Left hindlimb (tissue), 1 donor: Measurements from ENCODE around the gene SCAF1.

Experiments
- DNase-seq: peaks from one replicate; pipeline ENCODE4 v3.0.0-alpha.2; 2018

SCAF1 gene

DNA sequence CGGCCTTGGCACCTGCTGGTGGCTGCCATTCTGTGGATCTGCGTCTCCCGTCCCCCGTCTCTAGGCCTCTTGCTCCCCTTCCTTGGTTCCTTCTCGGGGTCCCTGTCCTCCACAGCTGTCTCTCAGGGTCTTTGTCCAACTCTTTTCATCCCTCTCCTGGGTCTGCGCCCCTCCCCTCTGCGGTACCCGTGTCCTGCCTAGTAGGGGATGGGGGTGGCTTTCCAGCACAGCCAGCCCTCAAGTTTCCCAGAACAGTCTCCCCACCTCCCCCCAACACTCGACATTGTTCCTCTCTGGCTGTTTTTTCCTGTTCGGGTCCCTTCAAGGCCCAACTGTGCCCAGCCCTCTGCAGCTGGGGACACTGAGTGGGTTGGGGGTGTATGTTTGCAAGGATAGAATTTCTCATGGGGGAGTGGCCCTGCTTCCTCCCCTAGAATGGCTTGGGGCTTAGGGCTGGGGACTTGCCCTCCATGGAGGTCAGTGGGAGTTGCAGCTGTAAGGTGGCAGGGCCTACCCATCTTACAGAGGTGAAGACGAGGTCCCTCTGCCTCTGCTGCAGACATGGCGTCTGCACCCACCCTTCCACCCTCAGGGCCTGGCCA, 46.6 kb downstream of the SCAF1 start:
- no peak for DNase-seq

DNA sequence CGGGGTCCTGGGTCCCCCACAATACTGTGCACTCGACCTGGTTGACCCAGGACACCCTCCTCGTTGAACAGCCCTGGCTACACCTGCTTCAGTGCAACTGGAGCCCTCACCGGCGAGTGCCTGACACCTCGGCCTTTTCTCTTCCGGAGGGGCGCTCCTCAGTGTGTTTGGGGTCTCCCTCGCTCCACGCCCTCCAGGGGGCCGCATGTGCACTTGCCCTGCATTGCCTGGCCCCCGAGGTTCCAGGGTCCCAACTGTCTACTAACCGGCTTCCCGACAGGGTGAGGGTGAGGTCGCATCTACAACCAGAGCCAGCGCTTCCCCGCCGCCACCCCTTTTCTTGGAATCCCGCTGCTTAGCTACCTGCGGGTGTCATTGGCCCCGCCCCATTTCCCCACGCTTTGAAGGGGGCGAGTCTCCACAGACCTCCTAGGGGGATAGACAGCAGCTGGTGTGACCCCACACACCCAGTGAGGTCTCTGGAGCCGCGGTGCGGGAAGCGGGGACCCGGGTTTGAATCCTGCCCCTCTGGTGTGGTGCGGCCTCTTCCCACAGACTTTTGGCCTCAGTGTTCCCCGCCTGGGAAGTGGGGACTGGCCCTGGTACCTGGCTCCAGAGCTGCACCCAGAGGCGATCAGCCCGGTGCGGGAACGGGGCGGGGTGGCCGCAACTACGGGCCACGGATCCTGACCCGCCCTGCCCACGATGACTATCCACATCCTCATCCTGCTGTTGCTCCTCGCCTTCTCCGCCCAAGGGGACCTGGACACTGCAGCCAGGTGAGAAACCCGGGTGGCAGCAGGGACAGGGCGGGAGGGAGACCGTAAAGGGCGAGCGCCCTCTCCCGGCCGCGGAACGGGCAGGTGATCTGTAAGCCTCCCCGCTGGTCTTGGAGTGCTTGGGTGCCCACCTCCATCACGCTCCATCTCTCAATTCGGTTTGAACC, 47.4 kb downstream of the SCAF1 start, which contains the start of gene ADM5:
Gene ADM5, plus strand, starts transcription at position 462 of the 946 bp plus-strand sequence. Its CDS starts 244 bp downstream, at position 706.
- no peak for DNase-seq

DNA sequence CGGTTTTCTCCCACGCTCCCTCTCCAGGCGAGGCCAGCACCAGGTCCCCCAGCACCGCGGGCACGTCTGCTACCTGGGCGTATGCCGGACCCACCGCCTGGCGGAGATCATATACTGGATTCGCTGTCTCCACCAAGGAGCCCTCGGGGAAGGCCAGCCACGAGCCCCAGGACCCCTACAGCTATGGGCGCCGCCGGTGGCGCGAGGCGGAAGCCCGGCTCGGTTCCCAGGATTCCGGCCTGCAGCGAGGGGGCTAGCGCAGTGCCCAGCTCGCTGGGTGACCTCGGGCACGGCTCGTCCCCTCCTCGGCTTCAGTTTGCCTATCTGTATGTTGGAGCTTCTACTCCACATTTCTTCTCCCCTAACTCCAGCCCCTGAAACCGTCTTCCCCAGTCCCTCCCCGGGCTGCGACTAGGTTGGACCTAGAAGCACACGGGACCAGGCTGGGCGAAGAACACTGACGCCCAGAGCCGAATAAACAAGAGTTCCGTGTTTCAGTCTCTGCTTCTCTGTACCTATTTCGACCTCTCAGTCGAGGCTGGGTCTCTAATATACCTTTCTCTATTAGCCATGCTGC, 48.2 kb downstream of the SCAF1 start:
- no peak for DNase-seq

DNA sequence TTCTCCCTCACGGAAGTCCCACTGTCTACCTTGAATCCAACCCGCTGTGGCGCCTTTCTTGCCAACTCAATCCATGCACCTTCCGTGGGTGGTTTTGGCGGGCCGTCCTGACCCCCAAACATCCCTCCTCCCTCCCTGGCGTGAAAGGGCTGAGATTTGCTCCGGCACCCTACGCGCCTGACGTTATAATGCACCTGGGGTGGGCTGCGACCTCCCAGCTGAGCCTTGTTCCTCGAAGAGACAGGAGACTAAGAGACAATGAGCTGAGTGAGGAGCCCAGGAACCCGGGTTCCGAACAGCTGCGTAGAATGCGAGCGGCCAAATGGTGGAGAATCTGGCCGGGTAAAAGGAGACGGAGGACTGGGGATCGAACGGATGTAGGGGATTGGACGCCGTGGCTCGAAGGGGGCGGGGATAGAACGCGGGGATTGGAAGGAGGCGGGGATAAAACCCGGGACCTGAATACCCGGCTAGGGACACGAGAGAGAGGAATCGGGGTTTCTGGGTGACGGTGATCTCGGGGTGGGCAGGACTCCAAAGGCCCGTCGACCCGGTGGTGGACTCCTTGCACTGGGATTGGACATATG, 48.7 kb downstream of the SCAF1 start, which contains the start of gene CPT1C:
Gene CPT1C, plus strand, starts transcription at position 461 of the 587 bp plus-strand sequence. CDS start 1,137 bp downstream, outside the sequence.
- DNase-seq: peak; percentile 88

DNA sequence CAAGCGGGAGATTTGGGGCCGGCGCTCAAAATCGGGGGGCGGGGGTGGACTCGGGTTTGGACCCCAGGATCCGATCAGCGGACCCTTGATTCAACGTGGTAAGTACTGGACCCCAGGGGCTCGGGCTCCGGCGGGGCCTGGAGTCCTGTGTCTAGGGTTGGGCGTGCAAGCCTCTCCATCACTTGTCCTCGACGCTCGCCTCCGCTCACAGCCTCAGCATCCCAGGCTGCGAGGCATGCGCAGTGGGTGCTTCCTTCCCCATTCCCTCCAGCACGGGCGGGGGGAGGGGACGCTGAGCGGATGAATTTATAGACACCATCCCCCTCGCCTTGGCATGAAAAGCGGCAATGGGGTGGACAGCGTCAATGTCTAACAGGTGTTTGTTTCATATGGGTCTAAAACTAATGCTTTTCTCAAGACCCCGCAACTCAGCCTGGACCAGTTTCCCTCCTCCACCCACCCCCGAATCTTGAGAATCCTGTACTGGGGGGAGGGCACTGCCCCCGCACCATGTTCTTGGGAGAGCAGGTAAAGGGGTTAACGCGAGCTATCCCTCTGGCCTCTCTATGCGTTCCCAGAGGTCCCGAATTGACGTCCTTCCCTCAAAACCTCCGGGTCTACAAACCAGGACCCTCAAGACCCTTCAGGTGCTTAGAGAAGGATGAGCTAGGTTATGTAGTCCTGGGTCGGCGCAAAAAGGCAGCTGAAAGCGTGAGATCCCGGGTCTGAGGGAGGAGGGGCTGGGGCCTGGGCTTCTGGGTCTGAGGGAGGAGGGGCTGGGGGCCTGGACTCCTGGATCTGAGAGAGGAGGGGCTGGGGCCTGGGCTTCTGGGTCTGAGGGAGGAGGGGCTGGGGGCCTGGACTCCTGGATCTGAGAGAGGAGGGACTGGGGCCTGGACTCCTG, 49.5 kb downstream of the SCAF1 start:
- peak; percentile 83 for DNase-seq

DNA sequence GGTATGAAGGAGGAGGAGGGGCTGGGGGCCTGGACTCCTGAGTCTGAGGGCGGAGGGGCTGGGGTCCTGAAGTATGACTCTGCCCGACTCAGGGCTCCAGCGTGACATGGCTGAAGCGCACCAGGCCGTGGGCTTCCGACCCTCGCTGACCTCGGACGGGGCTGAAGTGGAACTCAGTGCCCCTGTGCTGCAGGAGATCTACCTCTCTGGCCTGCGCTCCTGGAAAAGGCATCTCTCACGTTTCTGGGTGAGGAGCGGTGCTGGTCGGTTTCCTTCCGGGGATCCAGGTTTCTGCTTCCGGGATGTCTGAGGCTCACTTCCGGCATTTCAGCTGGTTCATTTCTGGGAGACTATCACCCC, 50.1 kb downstream of the SCAF1 start:
- DNase-seq: no peak

DNA sequence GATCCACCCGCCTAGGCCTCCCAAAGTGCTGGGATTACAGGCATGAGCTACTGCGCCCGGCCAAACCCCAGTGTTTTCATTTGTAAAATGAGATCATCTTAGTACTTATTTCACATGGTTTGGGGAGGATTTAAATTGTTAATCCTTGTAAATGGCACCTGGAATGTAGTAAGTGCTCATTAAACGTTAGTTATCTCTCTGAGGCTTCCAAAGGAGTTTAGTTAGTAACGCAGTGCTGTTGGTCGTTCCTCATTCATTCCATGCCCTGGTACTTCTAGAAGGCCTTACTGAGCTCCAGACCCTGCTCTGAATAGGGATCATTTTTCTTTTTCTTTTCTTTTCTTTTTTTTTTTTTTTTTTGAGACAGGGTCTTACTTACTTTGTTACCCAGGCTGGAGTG, 54.1 kb downstream of the SCAF1 start:
- DNase-seq: no peak

DNA sequence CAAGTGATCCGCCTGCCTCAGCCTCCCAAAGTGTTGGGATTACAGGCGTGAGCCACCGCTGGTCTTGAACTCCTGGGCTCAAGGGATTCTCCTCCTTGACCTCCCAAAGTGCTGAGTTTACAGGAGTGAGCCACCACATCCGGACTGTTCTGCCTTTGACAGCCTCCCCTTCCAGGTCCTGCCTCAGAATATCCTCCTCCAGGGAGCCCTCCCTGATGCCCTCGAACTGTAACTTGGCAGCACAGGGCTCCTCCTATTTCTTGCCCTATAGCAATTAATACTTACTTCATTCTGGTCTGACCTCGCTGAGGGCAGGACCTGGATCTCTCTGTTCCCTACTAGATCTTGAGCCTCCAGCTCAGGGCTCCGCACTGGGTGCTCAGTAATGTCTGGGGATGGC, 54.9 kb downstream of the SCAF1 start:
- DNase-seq: no peak

DNA sequence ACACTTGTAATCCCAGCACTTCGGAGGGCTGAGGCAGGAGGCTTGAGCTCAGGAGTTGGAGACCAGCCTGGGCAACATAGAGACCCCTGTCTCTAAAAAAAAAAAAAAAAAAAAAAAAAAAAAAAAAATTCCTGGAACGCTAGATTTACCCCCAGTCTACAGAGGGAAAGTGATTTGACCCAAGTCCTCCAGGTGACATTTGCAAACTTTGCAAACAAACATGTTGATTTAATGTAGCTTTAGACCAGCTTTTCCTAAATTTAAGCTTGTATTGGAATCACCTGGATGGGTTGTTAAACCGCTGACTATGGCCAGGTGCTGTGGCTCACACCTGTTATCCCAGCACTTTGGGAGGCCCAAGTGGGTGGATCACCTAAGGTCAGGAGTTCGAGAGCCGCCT, 57.4 kb downstream of the SCAF1 start:
- DNase-seq: no peak

DNA sequence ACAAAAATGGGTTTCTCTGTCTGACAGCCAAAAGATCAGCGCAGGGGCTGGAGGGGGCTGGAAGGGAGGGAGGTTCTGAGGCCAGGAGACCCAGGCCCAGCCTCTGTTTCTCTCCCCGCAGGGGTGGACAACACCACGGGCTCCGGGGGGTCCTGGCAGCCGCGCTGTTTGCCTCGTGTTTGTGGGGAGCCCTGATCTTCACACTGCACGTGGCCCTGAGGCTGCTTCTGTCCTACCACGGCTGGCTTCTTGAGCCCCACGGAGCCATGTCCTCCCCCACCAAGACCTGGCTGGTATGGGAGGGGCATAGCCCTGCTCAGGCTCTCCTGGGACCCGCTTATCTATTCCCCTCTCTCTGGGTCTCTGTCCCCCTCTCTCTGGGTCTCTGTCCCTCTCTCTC, 58.6 kb downstream of the SCAF1 start:
- DNase-seq: no peak

DNA sequence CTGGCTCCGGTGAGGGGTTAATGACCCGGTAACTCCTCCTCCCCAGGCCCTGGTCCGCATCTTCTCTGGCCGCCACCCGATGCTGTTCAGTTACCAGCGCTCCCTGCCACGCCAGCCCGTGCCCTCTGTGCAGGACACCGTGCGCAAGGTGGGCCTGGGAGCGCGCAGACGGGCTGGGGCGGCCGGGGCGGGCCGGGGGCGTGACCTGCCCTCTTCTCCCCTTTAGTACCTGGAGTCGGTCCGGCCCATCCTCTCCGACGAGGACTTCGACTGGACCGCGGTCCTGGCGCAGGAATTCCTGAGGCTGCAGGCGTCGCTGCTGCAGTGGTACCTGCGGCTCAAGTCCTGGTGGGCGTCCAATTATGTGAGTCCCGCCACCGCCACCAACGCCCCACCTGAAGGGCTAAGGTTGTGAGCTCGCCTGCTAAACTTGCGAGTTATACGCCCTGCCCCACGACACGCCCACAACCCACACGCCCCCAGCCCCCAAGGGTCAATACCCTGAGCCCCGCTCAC, 59.3 kb downstream of the SCAF1 start:
- no peak for DNase-seq

DNA sequence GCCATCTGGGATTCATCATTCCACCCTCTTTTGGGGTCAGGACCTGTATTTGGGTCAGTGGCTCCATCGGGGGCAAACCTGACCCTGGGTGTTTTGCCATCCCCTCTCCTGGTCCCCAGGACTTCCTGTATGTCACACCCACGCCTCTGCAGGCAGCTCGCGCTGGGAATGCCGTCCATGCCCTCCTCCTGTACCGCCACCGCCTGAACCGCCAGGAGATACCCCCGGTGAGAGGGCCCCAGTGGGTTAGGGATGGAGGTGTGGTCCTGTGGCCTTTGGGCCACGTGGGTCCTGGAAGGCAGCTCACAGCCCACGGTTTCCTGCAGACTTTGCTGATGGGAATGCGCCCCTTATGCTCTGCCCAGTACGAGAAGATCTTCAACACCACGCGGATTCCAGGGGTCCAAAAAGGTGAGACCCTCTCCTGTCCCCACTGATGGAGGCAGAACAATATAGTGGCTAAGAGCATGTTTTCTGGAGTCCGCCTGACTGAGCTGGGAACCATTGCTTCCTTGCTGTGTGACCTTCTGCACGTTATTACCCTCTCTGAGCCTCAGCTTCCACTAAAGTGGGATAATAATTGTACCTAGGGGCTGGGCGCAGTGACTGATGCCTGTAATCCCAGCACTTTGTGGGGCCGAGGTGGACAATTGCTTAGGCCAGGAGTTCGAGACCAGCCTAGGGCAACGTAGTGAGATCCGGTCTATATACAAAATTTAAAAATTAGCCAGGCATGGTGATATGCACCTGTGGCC, 63.1 kb downstream of the SCAF1 start:
- no peak for DNase-seq

DNA sequence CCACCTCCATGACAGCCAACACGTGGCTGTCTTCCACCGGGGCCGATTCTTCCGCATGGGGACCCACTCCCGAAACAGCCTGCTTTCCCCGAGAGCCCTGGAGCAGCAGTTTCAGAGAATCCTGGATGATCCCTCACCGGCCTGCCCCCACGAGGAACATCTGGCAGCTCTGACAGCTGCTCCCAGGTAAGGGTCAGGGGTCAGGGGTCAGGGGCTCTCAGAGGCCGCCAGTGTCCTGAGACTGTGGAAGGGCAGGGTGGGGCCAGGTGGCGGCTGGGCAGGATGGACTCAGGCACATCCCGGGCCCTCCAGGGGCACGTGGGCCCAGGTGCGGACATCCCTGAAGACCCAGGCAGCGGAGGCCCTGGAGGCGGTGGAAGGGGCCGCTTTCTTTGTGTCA, 63.9 kb downstream of the SCAF1 start:
- no peak for DNase-seq
